NCI-H446 (cell line): ENCODE results near the gene CNTFR.

ENCODE experiments used
- DNase-seq, 2 experiments: peaks; one replicate each; lab custom pipeline; 2025; lab: John Stamatoyannopoulos, UW

CNTFR gene

GRCh38 chr9:34590381-34591247 is 1.1 kb upstream of the CNTFR start:
- DNase-seq, result no peak

- peak in 1 of 2 experiments; percentile 15 for DNase-seq
Observed at GRCh38 chr9:34588671-34589635, 571 bp downstream of the CNTFR start.

- DNase-seq, result no peak
Observed at GRCh38 chr9:34587271-34587670, 2.3 kb downstream of the CNTFR start.

GRCh38 chr9:34585946-34586669 is 3.4 kb downstream of the CNTFR start:
- DNase-seq, result no peak

- no peak for DNase-seq
Observed at GRCh38 chr9:34584970-34585369, 4.6 kb downstream of the CNTFR start.

GRCh38 chr9:34582787-34583186 is 6.7 kb downstream of the CNTFR start:
- no peak for DNase-seq

GRCh38 chr9:34581318-34581717 is 8.2 kb downstream of the CNTFR start:
- no peak for DNase-seq

- DNase-seq, result no peak
Observed at GRCh38 chr9:34580358-34580757, 9.2 kb downstream of the CNTFR start.

- DNase-seq, result no peak
Observed at GRCh38 chr9:34579808-34580163, 9.7 kb downstream of the CNTFR start.

GRCh38 chr9:34579104-34579807 is 10.3 kb downstream of the CNTFR start:
- no peak for DNase-seq

- DNase-seq, result no peak
Observed at GRCh38 chr9:34578241-34579103, 11.1 kb downstream of the CNTFR start.

- DNase-seq, result no peak
Observed at GRCh38 chr9:34577400-34578240, 11.9 kb downstream of the CNTFR start.

- DNase-seq, result no peak
Observed at GRCh38 chr9:34576597-34577399, 12.7 kb downstream of the CNTFR start.

GRCh38 chr9:34575862-34576596 is 13.5 kb downstream of the CNTFR start:
- DNase-seq, result no peak

GRCh38 chr9:34575241-34575640 is 14.3 kb downstream of the CNTFR start:
- DNase-seq, result no peak

- DNase-seq, result no peak
Observed at GRCh38 chr9:34574571-34574970, 15.0 kb downstream of the CNTFR start.

- DNase-seq, result no peak
Observed at GRCh38 chr9:34573599-34574325, 15.8 kb downstream of the CNTFR start.
